ENCODE measurements around the gene HOXA3. TPM values are rescaled to one million over a fixed set of nuclear protein-coding genes. Genes with fewer than 3 reads are reported as not detected.

The HOXA3 gene
- total RNA-seq, 1 donor from 2014 or later = 14.4 TPM

DNA sequence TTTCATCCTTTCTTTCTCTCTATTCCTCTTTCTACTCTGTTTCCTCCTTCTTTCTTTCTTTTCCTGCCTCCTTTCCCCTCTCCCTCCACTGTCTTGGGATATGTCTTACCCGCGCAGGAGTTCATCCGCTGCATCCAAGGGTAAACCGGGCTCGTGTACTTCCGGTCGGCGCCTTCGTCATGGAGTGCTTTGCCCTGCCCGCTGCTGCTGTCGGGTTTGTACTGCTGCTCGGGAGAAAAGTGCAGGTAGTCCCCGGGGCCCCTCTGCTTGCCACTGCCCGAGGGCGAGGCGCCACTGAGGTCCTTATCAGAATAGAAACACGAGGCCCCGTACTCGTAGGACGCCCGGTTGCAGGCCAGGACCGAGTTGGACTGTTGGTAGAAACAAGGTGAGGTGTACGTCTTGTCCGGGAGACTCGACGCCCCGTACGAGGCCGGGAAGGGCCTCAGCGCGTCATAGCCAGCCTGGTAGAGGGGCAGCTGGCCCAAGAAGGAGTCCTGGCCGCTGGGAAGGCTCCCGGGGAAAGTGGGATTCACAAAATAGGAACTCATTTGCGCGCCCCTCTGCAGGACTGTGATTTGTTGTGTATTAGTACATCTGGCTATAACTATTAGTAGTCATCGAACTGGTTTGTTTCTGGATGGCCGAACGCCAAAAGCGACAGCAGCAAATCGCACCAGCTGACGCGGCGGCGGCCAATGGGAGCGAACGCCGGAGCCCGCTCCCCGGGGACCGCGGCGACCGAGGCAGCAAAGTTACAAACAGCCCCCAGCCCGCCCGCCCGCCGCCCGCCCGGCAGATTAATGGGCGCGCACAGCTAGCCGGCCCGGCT lies 5.0 kb downstream of the HOXA3 start, which contains the start of gene HOXA6:
TSS of gene HOXA6 (minus strand) at position 576 of the 832 bp plus-strand sequence. CDS start at position 551, 25 bp downstream.
- Histone ChIP-seq H3K27me3 (no peaks in the 10 kb centered on the region), H3K36me3 (peaks cover 0 to 17% of the 10 kb centered on the region in 2 donors), H3K27ac (peak within 1 kb of the TSS; percentile 83 to 88), H3K4me3 (peak within 1 kb of the TSS; percentile 68 to 69), H3K4me1 (peaks cover 0 to 28% of the 10 kb centered on the region in 2 donors), H3K9me3 (no peaks in the 10 kb centered on the region)
- intact Hi-C loops (cut with DNase I) = no loop called here
- TF ChIP-seq, protein P1, sequence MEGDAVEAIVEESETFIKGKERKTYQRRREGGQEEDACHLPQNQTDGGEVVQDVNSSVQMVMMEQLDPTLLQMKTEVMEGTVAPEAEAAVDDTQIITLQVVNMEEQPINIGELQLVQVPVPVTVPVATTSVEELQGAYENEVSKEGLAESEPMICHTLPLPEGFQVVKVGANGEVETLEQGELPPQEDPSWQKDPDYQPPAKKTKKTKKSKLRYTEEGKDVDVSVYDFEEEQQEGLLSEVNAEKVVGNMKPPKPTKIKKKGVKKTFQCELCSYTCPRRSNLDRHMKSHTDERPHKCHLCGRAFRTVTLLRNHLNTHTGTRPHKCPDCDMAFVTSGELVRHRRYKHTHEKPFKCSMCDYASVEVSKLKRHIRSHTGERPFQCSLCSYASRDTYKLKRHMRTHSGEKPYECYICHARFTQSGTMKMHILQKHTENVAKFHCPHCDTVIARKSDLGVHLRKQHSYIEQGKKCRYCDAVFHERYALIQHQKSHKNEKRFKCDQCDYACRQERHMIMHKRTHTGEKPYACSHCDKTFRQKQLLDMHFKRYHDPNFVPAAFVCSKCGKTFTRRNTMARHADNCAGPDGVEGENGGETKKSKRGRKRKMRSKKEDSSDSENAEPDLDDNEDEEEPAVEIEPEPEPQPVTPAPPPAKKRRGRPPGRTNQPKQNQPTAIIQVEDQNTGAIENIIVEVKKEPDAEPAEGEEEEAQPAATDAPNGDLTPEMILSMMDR (IDR thresholded peaks at IDR 0.05) = no peak
- peak in 1 of 2 donors; percentile 88 for DNase-seq (ENCODE audit: low spot score in 2 of 2)

DNA sequence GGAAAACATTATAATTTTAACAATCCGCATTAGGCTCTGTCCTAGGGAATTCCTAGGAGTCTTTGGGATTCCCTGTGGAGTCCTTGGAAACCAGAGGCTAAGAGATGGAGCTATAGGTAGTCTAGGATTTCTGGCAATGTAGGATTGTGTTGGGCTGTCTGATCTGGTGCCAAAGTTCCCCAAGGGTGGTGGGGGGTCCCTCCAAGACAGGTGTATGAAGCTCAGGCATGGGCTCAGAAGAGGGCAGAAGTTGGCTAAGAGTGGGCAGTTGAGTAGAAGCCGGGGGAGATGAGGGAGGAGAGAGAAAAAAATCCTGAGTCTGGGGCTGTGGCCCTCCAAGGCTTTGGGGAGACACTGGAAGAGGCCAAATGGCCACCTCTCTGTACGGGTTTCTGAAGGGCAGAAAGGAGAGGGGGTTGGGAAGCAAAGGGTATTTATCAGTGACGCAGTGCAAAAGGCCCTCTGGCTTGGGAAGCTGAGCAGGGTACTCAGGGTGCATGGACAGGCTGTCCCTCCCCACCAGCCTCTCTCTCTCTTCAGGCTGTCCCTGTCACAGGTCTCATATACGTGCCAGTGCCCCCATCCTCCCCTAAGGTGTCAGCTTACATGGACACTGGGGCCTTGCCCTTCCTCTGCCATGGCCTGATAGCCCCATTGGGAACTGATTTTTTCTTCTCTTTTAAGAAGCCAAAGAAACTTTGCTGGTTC lies 5.7 kb downstream of the HOXA3 start:
- intact Hi-C loops (cut with DNase I) = no loop called here
- peak in 1 of 2 donors; percentile 61 for DNase-seq (ENCODE audit: low spot score in 2 of 2)
- no peaks in the 10 kb centered on the region for H3K27me3 ChIP-seq
- TF ChIP-seq, protein P1 (IDR thresholded peaks at IDR 0.05) = no peak
- peaks cover 0 to 27% of the 10 kb centered on the region in 2 donors for H3K4me1 ChIP-seq
- H3K4me3 ChIP-seq = peak overlapping the region; percentile 68 to 69
- H3K9me3 ChIP-seq = no peaks in the 10 kb centered on the region
- peak overlapping the region; percentile 83 to 88 for H3K27ac ChIP-seq
- peaks cover 0 to 17% of the 10 kb centered on the region in 2 donors for H3K36me3 ChIP-seq

DNA sequence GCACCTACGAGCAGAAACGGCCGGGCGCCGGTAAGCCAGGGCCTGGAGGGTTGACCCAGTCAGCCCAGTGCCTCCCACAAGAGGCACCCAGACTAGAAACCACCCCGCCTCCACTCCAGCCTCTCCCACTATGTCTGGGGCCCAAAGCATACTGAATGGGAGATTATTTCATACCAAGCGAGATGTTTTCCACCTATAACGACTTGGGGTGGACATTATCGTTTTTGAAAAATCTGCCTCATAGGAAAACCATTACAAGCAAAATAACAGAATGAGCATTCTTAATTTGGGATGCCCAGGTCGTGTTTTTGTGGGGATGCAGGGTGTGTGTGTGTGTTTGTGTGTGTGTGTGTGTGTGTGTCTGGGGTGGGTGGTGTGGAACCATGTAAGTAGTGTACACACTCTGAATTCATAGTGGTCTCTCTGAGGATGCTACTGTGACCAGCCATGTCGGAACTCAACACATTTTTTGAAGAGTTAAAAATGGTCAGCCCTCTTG lies 6.4 kb downstream of the HOXA3 start:
- intact Hi-C loops (cut with DNase I) = no loop called here
- no peaks in the 10 kb centered on the region for H3K9me3 ChIP-seq
- TF ChIP-seq, protein P1 (IDR thresholded peaks at IDR 0.05) = no peak
- no peak overlapping the region for H3K4me3 ChIP-seq
- no peaks in the 10 kb centered on the region for H3K27me3 ChIP-seq
- peaks cover 0 to 23% of the 10 kb centered on the region in 2 donors for H3K4me1 ChIP-seq
- H3K36me3 ChIP-seq = peaks cover 0 to 17% of the 10 kb centered on the region in 2 donors
- H3K27ac ChIP-seq = peak overlapping the region in 1 of 2 donors; percentile 34
- no peak for DNase-seq (ENCODE audit: low spot score in 2 of 2)

DNA sequence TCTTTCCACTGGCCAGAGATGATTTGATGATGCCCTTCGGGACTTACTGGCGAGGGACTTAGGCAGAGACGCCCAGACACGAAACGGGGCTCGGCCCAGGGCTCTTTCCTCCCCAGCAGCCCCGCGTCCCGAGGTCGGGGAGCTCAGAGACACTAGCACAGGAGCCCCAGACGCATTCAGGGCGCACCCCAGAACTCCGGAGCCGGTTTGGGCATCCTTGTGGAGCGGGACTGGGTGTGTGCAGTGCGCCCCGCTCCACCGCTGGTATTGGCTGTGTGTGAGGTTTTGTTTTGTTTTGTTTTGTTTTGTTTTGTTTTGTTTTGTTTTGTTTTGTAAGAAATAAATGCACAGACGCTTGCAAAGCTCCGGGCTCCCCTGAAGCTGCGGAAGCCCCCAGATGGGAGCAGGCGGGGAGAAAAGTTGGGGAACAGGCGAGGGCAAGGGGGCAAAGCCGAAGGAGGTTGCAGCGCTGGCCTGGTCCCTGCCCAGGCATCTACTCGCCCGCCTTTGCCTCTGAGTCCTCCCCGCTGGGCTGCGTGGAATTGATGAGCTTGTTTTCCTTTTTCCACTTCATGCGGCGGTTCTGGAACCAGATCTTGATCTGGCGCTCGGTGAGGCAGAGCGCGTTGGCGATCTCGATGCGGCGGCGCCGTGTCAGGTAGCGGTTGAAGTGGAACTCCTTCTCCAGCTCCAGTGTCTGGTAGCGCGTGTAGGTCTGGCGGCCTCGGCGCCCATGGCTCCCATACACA lies 7.0 kb downstream of the HOXA3 start:
- Histone ChIP-seq H3K27me3 (no peaks in the 10 kb centered on the region), H3K4me3 (peak overlapping the region in 1 of 2 donors; percentile 75), H3K27ac (peak overlapping the region; percentile 36 to 40), H3K4me1 (peaks cover 0 to 20% of the 10 kb centered on the region in 2 donors), H3K36me3 (peaks cover 0 to 17% of the 10 kb centered on the region in 2 donors), H3K9me3 (no peaks in the 10 kb centered on the region)
- DNase-seq (ENCODE audit: low spot score in 2 of 2) = peak in 1 of 2 donors; percentile 63
- intact Hi-C loops (cut with DNase I) = no loop called here
- TF ChIP-seq, protein P1 (IDR thresholded peaks at IDR 0.05) = no peak

DNA sequence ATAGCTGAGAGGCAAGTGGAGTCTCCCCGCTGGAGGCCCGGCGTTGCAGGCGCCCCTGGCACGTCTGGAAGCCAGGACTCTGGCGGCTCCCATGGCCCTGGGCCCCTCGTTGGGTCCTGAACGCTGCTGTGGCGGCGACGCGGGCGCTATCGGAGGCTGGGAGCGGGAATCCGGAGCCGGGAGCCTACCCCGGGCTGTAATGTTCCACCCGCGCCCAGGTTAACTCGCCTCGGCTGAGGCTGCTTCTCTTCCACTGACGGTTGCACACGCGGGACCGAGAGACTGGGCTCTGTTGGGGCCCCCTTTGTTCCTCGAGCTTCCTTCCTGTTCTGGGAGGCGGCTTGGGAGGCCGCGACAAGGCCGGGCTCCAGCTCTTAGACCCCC lies 7.6 kb downstream of the HOXA3 start:
- peak in 1 of 2 donors; percentile 58 for DNase-seq (ENCODE audit: low spot score in 2 of 2)
- Histone ChIP-seq H3K4me3 (peak overlapping the region in 1 of 2 donors; percentile 75), H3K27me3 (no peaks in the 10 kb centered on the region), H3K36me3 (peaks cover 0 to 17% of the 10 kb centered on the region in 2 donors), H3K4me1 (peaks cover 0 to 14% of the 10 kb centered on the region in 2 donors), H3K27ac (peak overlapping the region; percentile 36 to 40), H3K9me3 (no peaks in the 10 kb centered on the region)
- intact Hi-C loops (cut with DNase I) = loop anchor here (5.0 kb wide), 1 partner anchor 1287 kb away; no protein-coding TSS in a partner anchor
- TF ChIP-seq, protein P1 (IDR thresholded peaks at IDR 0.05) = no peak

Measured in ascending aorta (tissue), 2 donors.